GM12878 (cell line): ENCODE results near the gene KIAA2012. TPM values are rescaled to one million over a fixed set of nuclear protein-coding genes. Genes with fewer than 3 reads are reported as not detected.

Experiments
- ATAC-seq: fragments of 200-7000 bp; cut with Tn5 transposase; 3 replicates; pipeline ENCODE4 v1.9.1; 2020; ENCODE audit warnings: mild to moderate bottlenecking, moderate library complexity
- BruUV-seq: library from RNA; stranded (reverse); fragments of 400-500 nt; replicated peaks from 2 replicates; lab custom pipeline; 2021; lab: Mats Ljungman, UMichigan
- CTCF ChIA-PET: fragments of 300-600 bp; sonication (Branson Sonifier 250); formaldehyde crosslinking; extraction: SDS; loops from one replicate; lab custom pipeline; 2021; ENCODE audit warnings: inconsistent platforms; lab: Yijun Ruan, JAX
- POLR2A ChIA-PET: fragments of 350-600 bp; formaldehyde crosslinking; extraction: SDS; loops from one replicate; lab custom pipeline; 2021; ENCODE audit warnings: inconsistent platforms; lab: Charles Lee
- RAD21 ChIA-PET: fragments of 300-600 bp; sonication (Branson Sonifier 250); formaldehyde crosslinking; loops from one replicate; lab custom pipeline; 2023; ENCODE audit warnings: antibody characterized with exemption; ENCODE audit not compliant: unreplicated experiment; lab: Charles Lee
- SMC1A ChIA-PET: fragments of 300-600 bp; sonication (Branson Sonifier 250); formaldehyde crosslinking; loops from one replicate; lab custom pipeline; 2023; ENCODE audit not compliant: unreplicated experiment, uncharacterized antibody; lab: Charles Lee
- DNase-seq: peaks from one replicate; pipeline ENCODE4 v3.0.0-alpha.2; 2011; ENCODE audit warnings: low read depth, low spot score
- FAIRE-seq: peaks from 3 replicates; lab custom pipeline; 2011; peaks lifted over from hg19 to GRCh38; lab: Jason Lieb, UNC
- H2AFZ ChIP-seq: 2 replicates; pipeline ENCODE4 v1.6.0; 2011; ENCODE audit warnings: low read depth, low read length, control low read depth; ENCODE audit not compliant: control insufficient read depth
- H3K27ac ChIP-seq: 2 replicates; pipeline ENCODE4 v1.5.1; 2011; ENCODE audit warnings: control low read depth; ENCODE audit not compliant: control insufficient read depth, insufficient read depth
- H3K27me3 ChIP-seq, 2 experiments: replicated peaks in 1 of 2; 2 replicates each; pipeline versions ENCODE4 v1.6.0 to v1.6.1; 2011; ENCODE audit warnings: low read length in 1 of 2; ENCODE audit not compliant: control insufficient read depth in 2 of 2, insufficient read depth in 2 of 2
- H3K36me3 ChIP-seq, 2 experiments: 2 replicates each; pipeline ENCODE4 v1.5.1; 2011; ENCODE audit warnings: low read length in 1 of 2; ENCODE audit not compliant: control insufficient read depth in 2 of 2, insufficient read depth in 2 of 2
- H3K4me1 ChIP-seq: 2 replicates; pipeline ENCODE4 v1.6.1; 2011; ENCODE audit warnings: mild to moderate bottlenecking, low read length, moderate library complexity, mixed read lengths; ENCODE audit not compliant: control insufficient read depth, insufficient read depth
- H3K4me2 ChIP-seq: 2 replicates; pipeline ENCODE4 v1.6.0; 2011; ENCODE audit warnings: control low read depth; ENCODE audit not compliant: control insufficient read depth, insufficient read depth
- H3K4me3 ChIP-seq: fragments of 200-600 bp; sonication (generic); 2 replicates; pipeline ENCODE4 v1.5.1; 2016
- H3K79me2 ChIP-seq: 2 replicates; pipeline ENCODE4 v1.6.0; 2011; ENCODE audit warnings: low read length; ENCODE audit not compliant: control insufficient read depth, insufficient read depth
- H3K9ac ChIP-seq: 2 replicates; pipeline ENCODE4 v1.8.0; 2011; ENCODE audit warnings: low read length, control low read depth, mixed read lengths; ENCODE audit not compliant: control insufficient read depth, insufficient read depth
- H3K9me3 ChIP-seq: replicated peaks from 3 replicates; pipeline ENCODE4 v1.5.1; 2011; ENCODE audit warnings: mild to moderate bottlenecking, low read length; ENCODE audit not compliant: control insufficient read depth, insufficient read depth
- H4K20me1 ChIP-seq: 2 replicates; pipeline ENCODE4 v1.6.0; 2011; ENCODE audit not compliant: control insufficient read depth, insufficient read depth
- EZH2 ChIP-seq: IDR thresholded peaks from 2 replicates; pipeline ENCODE4 v1.6.1; 2012; ENCODE audit warnings: low read depth, mild to moderate bottlenecking, control low read depth, inconsistent platforms, low read length, borderline replicate concordance; ENCODE audit not compliant: control insufficient read depth
- HDAC6 ChIP-seq: fragments of 200-600 bp; sonication (generic); IDR thresholded peaks from one replicate; pipeline ENCODE4 v1.8.0; 2017; ENCODE audit warnings: antibody characterized with exemption; ENCODE audit not compliant: unreplicated experiment
- MEF2A ChIP-seq: IDR thresholded peaks from 2 replicates; pipeline ENCODE4 v1.6.1; 2011; ENCODE audit warnings: low read depth, mild to moderate bottlenecking, low read length, moderate library complexity; ENCODE audit not compliant: insufficient read depth
- MEF2B ChIP-seq: fragments of 450-650 bp; IDR thresholded peaks from 2 replicates; pipeline ENCODE4 v1.6.1; 2018; ENCODE audit warnings: mild to moderate bottlenecking, moderate library complexity; ENCODE audit not compliant: partially characterized antibody, poor library complexity, severe bottlenecking
- MYB ChIP-seq: fragments of 150-350 bp; IDR thresholded peaks from 2 replicates; pipeline ENCODE4 v1.6.1; 2014; ENCODE audit warnings: mild to moderate bottlenecking, low read depth, low read length, borderline replicate concordance
- POU2F2 ChIP-seq: IDR thresholded peaks from 3 replicates; pipeline ENCODE4 v1.6.1; 2011; ENCODE audit warnings: low read depth, mild to moderate bottlenecking, low read length, borderline replicate concordance
- SMC3 ChIP-seq: IDR thresholded peaks from 2 replicates; pipeline ENCODE4 v1.6.1; 2011; ENCODE audit warnings: low read length, improper control_type of control experiment, borderline replicate concordance
- ZNF207 ChIP-seq: fragments of 450-650 bp; IDR thresholded peaks from 2 replicates; pipeline ENCODE4 v1.6.1; 2014; ENCODE audit warnings: antibody characterized with exemption, mild to moderate bottlenecking, borderline replicate concordance
- WGBS: methylation state at CpG from one replicate; pipeline ENCODE4 v1.1.6; 2016; ENCODE audit warnings: low lambda C conversion rate; ENCODE audit not compliant: insufficient replicate concordance, insufficient coverage; ENCODE audit errors: missing lambda C conversion rate; 5-methylcytosine and 5-hydroxymethylcytosine counted together
- in situ Hi-C: fragments of 300-500 bp; cut with MboI; formaldehyde crosslinking; loops from 9 replicates; pipeline ENCODE4 v1.14.3; 2018; ENCODE audit warnings: mixed read lengths
- intact Hi-C: fragments of 100-400 bp; cut with micrococcal nuclease; formaldehyde crosslinking; loops from one replicate; pipeline ENCODE4 v1.14.2; 2022; ENCODE audit not compliant: unreplicated experiment
- polyA plus RNA-seq, 11 experiments: library from polyadenylated mRNA; depleted of rRNA in 4 of 11; unstranded in 6 of 11; stranded (reverse) in 5 of 11; fragments of >200 nt; fragmentation: Nextera tagmentation in 4 of 11; fragmentation: Illumina TruSeq in 1 of 11; extraction: Ambion mirVana in 4 of 11; extraction: Trizol in 1 of 11; gene quantifications; 1 replicate in 1 of 11; 2 replicates in 10 of 11; pipeline versions ENCODE4 v1.2.1 to v1.2.3, GENCODE V29; 2011 to 2016; ENCODE audit warnings: inconsistent platforms in 2 of 11, missing spikeins in 2 of 11, low read depth in 1 of 11
- total RNA-seq, 4 experiments: library from RNA; depleted of rRNA in 3 of 4; stranded (reverse); fragments of >200 nt in 3 of 4; fragmentation: Illumina TruSeq in 1 of 4; extraction: Trizol in 1 of 4; gene quantifications; 2 replicates each; pipeline versions ENCODE4 v1.2.1 to v1.2.3, GENCODE V29; 2013 to 2021

Gene KIAA2012
- total and polyA plus RNA-seq, 10 of the 15 experiments (the other 5 are each of a cell fraction or from before 2014, with no cell fraction given) = 0.03 TPM; not detected in 9

DNA sequence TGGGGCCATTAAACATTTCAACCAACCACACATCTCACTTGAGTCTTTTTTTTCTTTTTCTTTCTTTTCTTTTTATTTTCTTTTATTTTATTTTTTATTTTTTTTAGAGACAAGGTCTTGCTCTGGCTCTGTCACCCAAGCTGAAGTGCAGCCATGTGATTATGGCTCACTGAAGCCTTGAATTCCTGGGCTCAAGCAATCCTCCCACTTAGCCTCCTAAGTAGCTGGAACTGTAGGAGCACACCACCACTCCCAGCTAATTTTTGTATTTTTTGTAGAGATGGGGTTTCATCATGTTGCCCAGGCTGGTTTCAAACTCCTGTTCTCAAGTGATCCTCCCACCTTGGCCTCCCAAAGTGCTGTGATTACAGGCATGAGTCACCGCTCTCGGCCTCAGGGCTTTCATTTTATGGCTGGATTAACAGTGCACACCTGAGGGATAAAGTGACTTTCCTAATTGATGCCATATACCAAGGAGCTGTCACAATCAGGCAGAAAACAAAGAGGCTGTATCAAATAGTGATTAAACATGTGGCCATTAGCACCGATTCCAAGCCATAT lies 21.5 kb downstream of the KIAA2012 start:
- in situ Hi-C loops (no loop called here), intact Hi-C loops (no loop called here)
- H3K4me2 ChIP-seq = no peak overlapping the region
- no peaks in the 10 kb centered on the region; a peak in 1 of 4 replicates for H3K27me3 ChIP-seq
- no peaks in the 10 kb centered on the region for H4K20me1 ChIP-seq
- no TSS peak for BruUV-seq
- no peaks in the 10 kb centered on the region for H3K9me3 ChIP-seq
- SMC1A ChIA-PET = interaction anchor here (1.2 to 1.3 kb wide), 2 partner anchors 9 to 30 kb away, joined by 3 read pairs; no protein-coding TSS in a partner anchor
- no peak overlapping the region for H3K9ac ChIP-seq
- H3K27ac ChIP-seq = no peak overlapping the region
- TF ChIP-seq SMC3 (no peak), MEF2B (no peak), ZNF207 (no peak), HDAC6 (no peak), POU2F2 (no peak), EZH2 (no peak), MYB (no peak), MEF2A (no peak)
- CTCF ChIA-PET = interaction anchor here (0.9 to 1.4 kb wide), 3 partner anchors 8 to 49 kb away, joined by 3 read pairs; no protein-coding TSS in a partner anchor
- H2AFZ ChIP-seq = no peak overlapping the region
- POLR2A ChIA-PET = no interaction called here
- no peaks in the 10 kb centered on the region for H3K4me1 ChIP-seq
- no peak overlapping the region for H3K4me3 ChIP-seq
- DNase-seq (no peak), FAIRE-seq (no peak), ATAC-seq (no peak)
- no peaks in the 10 kb centered on the region for H3K36me3 ChIP-seq
- RAD21 ChIA-PET = interaction anchor here (1.3 kb wide), 1 partner anchor 130 kb away, joined by 3 read pairs; no protein-coding TSS in a partner anchor
- WGBS = 24% methylated on average over 3 of the region's 3 CpGs
- no peaks in the 10 kb centered on the region for H3K79me2 ChIP-seq
